IPS-NIHi11 (cell line): ENCODE measurements around the gene TRAPPC3.

Experiments used
- DNase-seq: peaks from one replicate; pipeline ENCODE4 v3.0.0; 2012; ENCODE audit warnings: mixed read lengths, low spot score

Gene TRAPPC3

DNA sequence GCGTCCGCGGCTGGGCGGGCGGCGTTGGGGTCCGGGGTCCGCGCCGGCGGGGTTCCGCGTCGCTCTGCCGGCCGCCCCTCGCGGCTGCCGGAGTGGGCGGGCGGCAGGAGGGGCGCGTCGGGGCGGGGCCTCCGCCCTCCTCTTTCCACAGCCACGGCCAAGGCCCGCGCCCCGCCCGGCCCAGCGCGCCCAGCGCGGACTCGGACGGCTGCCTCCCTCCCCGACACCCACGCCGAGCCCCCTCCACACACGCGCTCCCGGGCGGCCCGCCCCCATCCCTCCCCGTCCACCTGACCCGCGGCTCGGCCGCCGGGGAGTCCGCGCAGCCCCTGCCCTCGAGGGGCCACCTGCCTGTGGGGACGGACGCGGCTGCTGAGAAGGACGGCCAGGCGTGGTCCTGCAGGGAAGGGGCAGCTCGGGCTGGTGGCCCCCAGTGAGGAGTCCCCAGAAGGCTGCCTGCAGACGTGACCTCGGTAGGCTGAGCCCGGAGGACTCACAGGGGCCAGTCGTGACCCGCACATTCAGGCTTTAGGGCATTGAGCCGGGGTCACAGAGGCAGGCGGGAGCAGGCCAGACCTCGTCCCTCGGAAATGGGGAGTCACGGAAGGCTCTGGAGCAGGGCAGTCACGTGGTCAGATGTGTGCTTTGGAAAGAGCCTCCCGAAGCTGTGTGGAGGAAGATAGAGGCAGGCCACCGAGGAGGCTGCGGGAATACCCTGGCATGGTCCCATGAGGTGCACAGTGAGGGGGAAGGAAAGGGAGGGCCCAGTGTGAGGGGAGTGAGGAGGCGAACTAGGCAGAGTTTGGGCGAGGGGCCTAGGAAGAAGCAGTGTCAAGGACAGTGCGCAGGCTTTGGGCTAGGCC, 23.9 kb downstream of the TRAPPC3 start, which contains the start of gene COL8A2:
COL8A2 (minus strand) TSS at position 94 of the 863 bp plus-strand sequence. CDS start 24,980 bp downstream, outside the sequence.
- DNase-seq, result peak; percentile 70

DNA sequence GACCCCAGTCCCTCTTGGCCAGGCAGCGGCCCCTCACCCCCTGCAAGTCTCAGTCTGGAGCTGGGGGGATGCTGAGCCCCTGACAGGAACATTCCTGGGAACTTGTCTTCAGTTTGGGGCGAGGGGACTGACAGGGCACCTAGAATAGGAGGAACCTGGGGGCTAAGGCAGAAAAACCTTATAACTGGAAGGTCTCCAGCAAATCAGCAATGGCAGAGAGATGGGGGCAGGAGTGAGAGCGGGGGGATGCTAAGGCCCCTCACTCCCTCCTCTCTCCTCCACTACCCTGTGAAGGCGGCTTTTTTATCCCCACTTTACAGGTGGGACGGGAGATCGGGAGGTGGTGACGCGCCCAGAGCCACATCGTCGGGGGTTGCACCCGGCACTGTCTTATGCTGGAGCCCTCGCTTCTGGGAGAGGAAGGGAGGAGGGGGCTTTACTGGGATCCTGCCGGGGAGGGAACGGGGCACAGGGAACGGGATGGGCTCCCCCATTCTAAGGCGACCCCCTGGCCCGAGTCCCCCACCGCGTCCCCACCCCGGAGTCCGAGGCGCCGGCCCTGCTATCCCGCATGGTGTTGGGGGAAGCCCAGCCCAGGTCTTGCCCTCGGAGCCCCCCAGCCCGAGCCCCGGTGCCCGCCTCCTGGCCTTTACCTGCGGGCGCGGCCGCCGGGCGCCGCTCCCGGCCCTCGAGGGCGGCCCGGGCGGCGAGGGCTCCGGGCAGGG, 24.7 kb downstream of the TRAPPC3 start:
- peak; percentile 33 for DNase-seq

- DNase-seq, result peak; percentile 3
Measured at GRCh38 chr1:36123356-36123755, 25.9 kb downstream of the TRAPPC3 start.

- DNase-seq, result no peak
Measured at GRCh38 chr1:36122062-36123030, 26.9 kb downstream of the TRAPPC3 start.

- no peak for DNase-seq
Measured at GRCh38 chr1:36119456-36119855, 29.8 kb downstream of the TRAPPC3 start.

DNA sequence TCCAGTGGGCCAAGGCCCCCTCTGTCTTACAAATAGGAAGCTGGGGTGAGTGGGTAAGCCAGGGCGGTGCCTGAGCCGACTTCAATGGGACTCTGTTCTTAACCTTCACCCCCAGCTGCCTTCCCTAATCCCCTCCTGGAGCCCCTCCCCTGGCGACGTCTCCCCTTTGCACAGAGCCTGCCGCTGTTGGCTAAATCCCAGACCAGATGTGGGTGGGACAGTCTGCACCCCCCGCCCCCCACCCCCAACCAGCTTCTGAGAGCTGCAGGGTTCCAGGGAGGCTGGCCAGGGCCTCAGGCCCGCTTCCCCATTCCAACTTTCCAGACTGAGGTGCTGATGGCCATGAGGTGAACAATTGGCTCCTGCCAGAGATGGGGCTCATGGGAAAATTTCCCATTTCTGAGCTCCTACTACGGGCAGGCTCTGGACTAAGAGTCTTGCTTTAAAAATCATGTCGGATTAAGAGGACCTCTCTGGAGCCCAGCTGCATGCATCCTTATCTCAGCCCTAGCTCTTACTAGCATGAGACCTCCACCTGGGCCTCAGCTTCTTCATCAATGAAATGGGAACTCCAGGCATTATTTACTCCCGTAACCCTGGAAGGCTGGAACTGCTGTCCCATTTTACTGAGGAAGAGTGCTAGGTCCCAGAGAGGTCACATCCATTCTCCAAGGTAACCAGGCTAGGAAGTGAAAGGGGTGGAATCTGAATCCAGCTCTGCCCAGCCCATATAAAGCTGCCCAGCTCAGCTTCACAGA, 30.7 kb downstream of the TRAPPC3 start:
- no peak for DNase-seq

DNA sequence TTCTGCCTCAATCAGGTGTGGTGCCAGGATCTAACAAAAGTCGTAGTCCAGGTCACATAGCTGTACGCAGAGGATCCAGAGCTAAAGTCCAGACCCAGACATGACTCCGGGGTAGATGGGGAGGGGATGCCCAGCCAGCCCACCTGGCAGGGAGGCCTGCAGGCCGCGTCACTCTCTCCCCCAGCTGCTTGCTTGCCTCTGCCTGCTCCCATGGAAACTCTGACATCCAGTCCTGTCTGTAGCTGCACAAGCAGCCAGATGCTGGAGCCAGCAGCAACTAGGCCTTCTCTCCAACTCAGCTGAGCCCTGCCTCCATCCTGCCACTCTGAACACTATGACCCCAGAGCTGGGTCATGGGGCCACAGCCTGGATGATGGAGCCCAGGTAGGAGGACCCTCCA, 32.4 kb downstream of the TRAPPC3 start:
- DNase-seq, result no peak

- no peak for DNase-seq
Measured at GRCh38 chr1:36115931-36116330, 33.4 kb downstream of the TRAPPC3 start.

GRCh38 chr1:36115200-36115669, 34.1 kb downstream of the TRAPPC3 start:
- DNase-seq, result peak; percentile 56

DNA sequence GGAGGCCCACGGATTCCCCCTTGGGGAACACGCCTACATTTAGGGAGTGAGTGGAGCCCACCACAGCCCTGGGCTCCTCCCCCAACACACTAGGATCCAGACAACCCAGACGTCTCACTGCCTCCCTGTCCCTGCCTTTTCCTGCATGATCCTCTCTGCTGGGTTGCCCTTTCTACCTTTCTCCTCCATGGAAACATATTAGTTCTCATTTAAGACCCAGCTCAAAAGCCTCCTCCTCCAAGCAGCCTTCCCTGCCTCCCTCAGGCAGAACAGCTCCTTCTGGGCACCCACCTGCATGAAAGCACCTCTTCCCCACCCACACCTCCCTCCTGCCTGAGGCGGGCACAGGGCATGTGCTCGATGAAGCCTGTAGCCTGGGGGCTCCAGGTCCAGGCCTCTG, 34.9 kb downstream of the TRAPPC3 start:
- no peak for DNase-seq

GRCh38 chr1:36112823-36113222, 36.5 kb downstream of the TRAPPC3 start:
- DNase-seq, result no peak

DNA sequence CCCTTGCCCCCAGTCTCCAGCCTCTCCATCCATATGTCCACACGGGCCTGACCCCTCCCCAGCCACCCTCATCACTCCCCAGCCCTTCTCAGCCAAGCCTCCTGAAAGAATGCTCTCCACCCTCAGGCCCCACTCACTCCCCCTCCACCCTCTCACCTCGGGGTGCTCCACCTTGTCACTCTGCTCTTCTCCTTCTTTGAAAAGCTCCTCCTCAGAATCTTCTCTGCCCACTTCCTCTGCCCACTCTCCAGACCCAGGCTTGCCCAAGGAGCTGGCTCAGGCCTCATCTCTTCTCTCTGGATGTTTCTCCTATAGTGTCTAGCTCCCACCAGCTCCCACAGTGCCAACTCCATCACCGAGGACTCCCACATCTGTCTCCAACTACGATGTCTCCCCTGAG, 38.1 kb downstream of the TRAPPC3 start:
- DNase-seq, result no peak

- DNase-seq, result no peak
Measured at GRCh38 chr1:36109041-36109679, 40.1 kb downstream of the TRAPPC3 start.

- no peak for DNase-seq
Measured at GRCh38 chr1:36108314-36108713, 41.0 kb downstream of the TRAPPC3 start.

DNA sequence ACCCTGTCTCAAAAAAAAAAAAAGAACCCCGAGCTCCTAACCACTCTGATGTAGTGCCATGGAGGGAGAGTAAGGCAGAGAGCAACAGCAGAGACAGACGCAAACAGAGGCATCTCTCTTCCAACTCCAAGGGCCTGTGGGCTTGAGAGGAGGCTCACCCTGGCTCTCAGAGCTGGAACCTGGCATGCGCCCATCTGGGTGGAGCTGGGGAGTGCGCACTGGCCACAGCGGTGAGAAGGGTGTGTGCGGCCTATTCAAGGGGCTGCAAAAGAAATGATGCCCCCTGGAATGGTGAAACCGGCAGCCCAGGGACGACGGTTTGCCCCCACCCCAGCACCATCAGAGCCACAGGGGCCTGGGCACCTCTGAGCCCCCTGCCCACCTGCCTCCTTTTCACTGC, 41.9 kb downstream of the TRAPPC3 start:
- DNase-seq, result no peak

DNA sequence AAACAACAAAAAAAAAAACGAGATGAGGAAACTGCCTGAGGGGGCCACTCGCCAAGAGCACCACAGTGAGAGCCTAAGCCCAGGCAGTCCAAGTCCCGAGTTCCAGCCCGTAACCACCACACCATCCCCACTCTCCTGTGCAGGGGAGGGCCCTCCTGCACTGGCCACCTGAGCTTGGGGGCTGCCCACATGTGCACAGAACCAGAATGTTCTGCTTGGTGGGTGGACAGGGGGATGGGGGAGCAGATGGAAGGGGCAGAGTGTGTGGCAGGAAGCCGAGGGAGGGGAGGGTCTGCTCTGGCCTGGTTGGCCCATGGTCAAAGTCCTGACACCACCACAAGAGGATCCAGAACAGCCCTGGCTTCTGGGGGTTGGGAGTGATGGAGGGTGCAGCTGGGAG, 43.0 kb downstream of the TRAPPC3 start:
- DNase-seq, result no peak

DNA sequence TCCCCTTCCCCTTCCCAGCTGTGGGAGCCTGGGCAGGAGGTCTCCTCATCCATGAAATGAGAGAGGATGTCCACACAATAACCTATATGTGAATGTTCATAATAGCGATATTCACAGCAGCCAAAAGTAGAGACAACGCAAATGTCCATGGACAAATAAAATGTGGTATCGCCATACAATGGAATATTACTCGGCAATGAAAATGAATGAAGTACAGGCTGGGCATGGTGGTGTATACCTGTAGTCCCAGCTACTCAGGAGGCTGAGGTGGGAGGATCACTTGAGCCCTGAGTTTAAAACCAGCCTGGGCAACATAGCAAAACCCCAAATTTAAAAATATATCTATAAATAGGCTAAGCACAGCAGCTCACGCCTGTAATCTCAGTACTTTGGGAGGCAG, 47.7 kb downstream of the TRAPPC3 start:
- DNase-seq, result no peak

GRCh38 chr1:36100376-36100775, 48.9 kb downstream of the TRAPPC3 start:
- DNase-seq, result peak; percentile 7

DNA sequence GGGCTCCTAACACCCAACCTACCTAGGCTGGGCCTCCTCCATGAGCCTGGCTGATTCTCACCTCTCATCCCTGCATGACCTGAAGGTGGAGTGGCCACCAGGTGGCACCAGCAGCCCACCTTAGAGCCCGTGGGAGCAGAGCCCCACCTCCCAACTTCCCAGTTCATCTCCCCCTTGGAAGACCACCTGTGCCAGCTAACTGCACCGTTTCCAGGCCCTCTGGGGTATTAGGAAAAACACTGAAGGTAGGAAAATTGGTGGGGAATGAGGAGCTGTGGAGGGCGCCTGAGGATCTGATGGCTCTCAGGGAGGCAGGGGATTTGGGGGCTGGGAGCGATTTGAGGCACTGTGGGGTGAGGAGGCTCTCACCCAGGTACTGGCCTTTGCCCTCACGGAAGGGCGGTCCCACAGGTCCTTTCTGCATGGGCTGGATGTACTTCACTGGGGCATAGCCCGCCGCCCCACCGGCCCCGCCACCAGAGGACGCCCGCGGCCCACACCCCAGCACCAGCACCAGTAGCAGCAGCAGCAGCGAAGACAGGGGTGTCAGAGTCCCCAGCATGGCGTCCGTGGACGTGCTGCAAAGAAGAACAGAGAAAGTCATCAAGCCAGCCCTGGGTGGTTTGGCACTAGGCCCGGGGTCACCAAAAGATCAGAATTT, 49.5 kb downstream of the TRAPPC3 start:
- peak; percentile 90 for DNase-seq
